SK-N-SH (cell line): ENCODE measurements around the gene LDB2. TPM values are rescaled to one million over a fixed set of nuclear protein-coding genes. Genes with fewer than 3 reads are reported as not detected.
A peak's percentile ranks its signal among the peaks of the same experiment; 100 is the strongest.

Experiments used
- CTCF ChIA-PET: fragments of 300-600, 350-600 bp; formaldehyde crosslinking; extraction: SDS; loops from one replicate; lab custom pipeline; 2021; lab: Yijun Ruan, JAX
- POLR2A ChIA-PET: fragments of 350-600 bp; sonication (Branson Sonifier 250); formaldehyde crosslinking; extraction: SDS; loops from one replicate; lab custom pipeline; 2020; ENCODE audit warnings: antibody characterized with exemption, inconsistent platforms; lab: Yijun Ruan, JAX
- DNase-seq: peaks from one replicate; pipeline ENCODE4 v3.0.0; 2012
- H2AFZ ChIP-seq: fragments of 200-600 bp; sonication (generic); 2 replicates; pipeline ENCODE4 v1.8.1; 2016; ENCODE audit warnings: antibody characterized with exemption, mild to moderate bottlenecking, low read depth
- H3F3A ChIP-seq: fragments of 200-600 bp; sonication (generic); replicated peaks from 2 replicates; pipeline ENCODE3; 2016; ENCODE audit warnings: antibody characterized with exemption, mild to moderate bottlenecking; ENCODE audit not compliant: insufficient read depth
- H3K27ac ChIP-seq, 2 experiments: fragments of 200-500 bp in 1 of 2; fragments of 200-600 bp in 1 of 2; sonication (Bioruptor generic) in 1 of 2; sonication (generic), shearing (Covaris generic) in 1 of 2; 2 replicates each; pipeline versions ENCODE4 v1.5.1 to v1.6.1; 2014 to 2016; ENCODE audit warnings: low read depth in 2 of 2, inconsistent platforms in 1 of 2, low read length in 1 of 2, mild to moderate bottlenecking in 1 of 2, mixed read lengths in 1 of 2
- H3K27me3 ChIP-seq: fragments of 200-600 bp; sonication (generic), shearing (Covaris generic); 2 replicates; pipeline ENCODE4 v1.6.1; 2016; ENCODE audit warnings: mixed run types; ENCODE audit not compliant: insufficient read depth
- H3K36me3 ChIP-seq, 2 experiments: fragments of 200-500 bp in 1 of 2; fragments of 200-600 bp in 1 of 2; sonication (Bioruptor generic) in 1 of 2; sonication (generic) in 1 of 2; replicated peaks in 1 of 2; 2 replicates each; pipeline versions ENCODE3 to v1.5.1; 2014 to 2016; ENCODE audit warnings: low read length in 1 of 2, mild to moderate bottlenecking in 1 of 2; ENCODE audit not compliant: insufficient read depth in 2 of 2, control insufficient read depth in 1 of 2
- H3K4me1 ChIP-seq, 2 experiments: fragments of 200-500 bp in 1 of 2; fragments of 200-600 bp in 1 of 2; sonication (Bioruptor generic) in 1 of 2; sonication (generic), shearing (Covaris generic) in 1 of 2; 2 replicates each; pipeline versions ENCODE4 v1.5.1 to v1.6.1; 2014 to 2016; ENCODE audit warnings: low read depth in 1 of 2, low read length in 1 of 2, mixed run types in 1 of 2; ENCODE audit not compliant: insufficient read depth in 2 of 2, control insufficient read depth in 1 of 2
- H3K4me2 ChIP-seq: fragments of 200-600 bp; sonication (generic), shearing (Covaris generic); 2 replicates; pipeline ENCODE4 v1.6.1; 2017; ENCODE audit warnings: mixed run types
- H3K4me3 ChIP-seq, 2 experiments: fragments of 200-500 bp in 1 of 2; fragments of 200-600 bp in 1 of 2; sonication (Bioruptor generic) in 1 of 2; sonication (generic), shearing (Covaris generic) in 1 of 2; 2 replicates each; pipeline versions ENCODE4 v1.5.1 to v1.8.1; 2014 to 2016; ENCODE audit warnings: low read depth in 2 of 2, inconsistent platforms in 1 of 2, low read length in 1 of 2, mild to moderate bottlenecking in 1 of 2, mixed read lengths in 1 of 2, moderate library complexity in 1 of 2
- H3K79me2 ChIP-seq: fragments of 200-600 bp; sonication (generic); 2 replicates; pipeline ENCODE4 v1.8.1; 2017; ENCODE audit warnings: mild to moderate bottlenecking; ENCODE audit not compliant: insufficient read depth
- H3K9ac ChIP-seq: fragments of 200-600 bp; sonication (generic); 2 replicates; pipeline ENCODE4 v1.6.1; 2017; ENCODE audit warnings: mixed run types
- H3K9me2 ChIP-seq: fragments of 200-600 bp; sonication (generic); 2 replicates; pipeline ENCODE4 v1.6.1; 2017; ENCODE audit warnings: mixed run types
- H3K9me3 ChIP-seq: fragments of 200-600 bp; sonication (generic); 2 replicates; pipeline ENCODE4 v1.6.1; 2017; ENCODE audit warnings: mixed run types, mild to moderate bottlenecking, moderate library complexity
- H4K20me1 ChIP-seq: fragments of 200-600 bp; sonication (generic); 2 replicates; pipeline ENCODE4 v1.6.1; 2017; ENCODE audit warnings: mild to moderate bottlenecking, mixed run types; ENCODE audit not compliant: insufficient read depth
- CHD2 ChIP-seq: fragments of 150-350 bp; IDR thresholded peaks from 2 replicates; pipeline ENCODE4 v1.6.1; 2018; ENCODE audit warnings: low read length; ENCODE audit not compliant: partially characterized antibody
- EZH2phosphoT487 ChIP-seq: fragments of 200-600 bp; sonication (generic); IDR thresholded peaks from 2 replicates; pipeline ENCODE4 v1.6.1; 2017; ENCODE audit warnings: low read depth, mixed run types, mild to moderate bottlenecking, antibody characterized with exemption, moderate library complexity, borderline replicate concordance
- FOSL2 ChIP-seq: IDR thresholded peaks from 2 replicates; pipeline ENCODE4 v1.4.0; 2012; ENCODE audit warnings: low read depth, mild to moderate bottlenecking, moderate library complexity, borderline replicate concordance
- FOXJ3 ChIP-seq: sonication (generic); formaldehyde crosslinking; IDR thresholded peaks from 2 replicates; pipeline ENCODE4 v1.5.1; 2020; ENCODE audit warnings: mild to moderate bottlenecking, missing genetic modification reagents
- FOXM1 ChIP-seq: IDR thresholded peaks from 2 replicates; pipeline ENCODE4 v1.4.0; 2012; ENCODE audit warnings: low read depth, mild to moderate bottlenecking
- JUND ChIP-seq: IDR thresholded peaks from 2 replicates; pipeline ENCODE4 v1.4.0; 2012
- MEF2A ChIP-seq: IDR thresholded peaks from 2 replicates; pipeline ENCODE4 v1.4.0; 2012; ENCODE audit warnings: low read depth, borderline replicate concordance
- NRF1 ChIP-seq: IDR thresholded peaks from 2 replicates; pipeline ENCODE4 v1.6.1; 2012; ENCODE audit warnings: low read depth, mild to moderate bottlenecking, low read length
- POLR2AphosphoS5 ChIP-seq: IDR thresholded peaks from 2 replicates; pipeline ENCODE4 v1.6.1; 2012; ENCODE audit warnings: low read depth, low read length
- RFX5 ChIP-seq: IDR thresholded peaks from 2 replicates; pipeline ENCODE4 v1.6.1; 2012; ENCODE audit warnings: mild to moderate bottlenecking, improper control_type of control experiment, low read length
- SIN3A ChIP-seq: IDR thresholded peaks from 2 replicates; pipeline ENCODE4 v1.6.1; 2012; ENCODE audit warnings: low read depth, mild to moderate bottlenecking, low read length, moderate library complexity, borderline replicate concordance
- TAF1 ChIP-seq: IDR thresholded peaks from 2 replicates; pipeline ENCODE4 v1.6.1; 2012; ENCODE audit warnings: low read depth, mild to moderate bottlenecking, low read length, moderate library complexity, borderline replicate concordance
- TEAD4 ChIP-seq: IDR thresholded peaks from 2 replicates; pipeline ENCODE4 v1.4.0; 2012; ENCODE audit warnings: mild to moderate bottlenecking, borderline replicate concordance; ENCODE audit not compliant: insufficient read depth
- YY1 ChIP-seq: IDR thresholded peaks from 2 replicates; pipeline ENCODE4 v1.4.0; 2012; ENCODE audit warnings: low read depth, mild to moderate bottlenecking
- WGBS: methylation state at CpG from one replicate; pipeline ENCODE4 v1.1.6; 2017; ENCODE audit warnings: low lambda C conversion rate; 5-methylcytosine and 5-hydroxymethylcytosine counted together
- polyA plus RNA-seq, 3 experiments: library from polyadenylated mRNA; depleted of rRNA; stranded (reverse); fragments of >200 nt; gene quantifications; 2 replicates each; pipeline ENCODE4 v1.2.3, GENCODE V29; 2012
- TF ChIP-seq, protein P1 (sequence below): IDR thresholded peaks from 2 replicates; pipeline ENCODE4; 2012
- TF ChIP-seq, protein P2 (sequence below): IDR thresholded peaks from 2 replicates; pipeline ENCODE4 v1.6.1; 2012; ENCODE audit warnings: mild to moderate bottlenecking, low read depth, low read length, moderate library complexity
- TF ChIP-seq, protein P3 (sequence below): fragments of 200-600 bp; sonication (generic); IDR thresholded peaks from 2 replicates; pipeline ENCODE4 v1.6.1; 2017; ENCODE audit warnings: antibody characterized with exemption, mild to moderate bottlenecking, moderate library complexity
- TF ChIP-seq, protein P4 (sequence below): fragments of 150-350 bp; IDR thresholded peaks from 2 replicates; pipeline ENCODE4 v1.6.1; 2017; ENCODE audit warnings: antibody characterized with exemption, low read length, low read depth, borderline replicate concordance

The LDB2 gene
- polyA plus RNA-seq, 1 of the 3 experiments (the other 2 are of a cell fraction) = 11.0 TPM

DNA sequence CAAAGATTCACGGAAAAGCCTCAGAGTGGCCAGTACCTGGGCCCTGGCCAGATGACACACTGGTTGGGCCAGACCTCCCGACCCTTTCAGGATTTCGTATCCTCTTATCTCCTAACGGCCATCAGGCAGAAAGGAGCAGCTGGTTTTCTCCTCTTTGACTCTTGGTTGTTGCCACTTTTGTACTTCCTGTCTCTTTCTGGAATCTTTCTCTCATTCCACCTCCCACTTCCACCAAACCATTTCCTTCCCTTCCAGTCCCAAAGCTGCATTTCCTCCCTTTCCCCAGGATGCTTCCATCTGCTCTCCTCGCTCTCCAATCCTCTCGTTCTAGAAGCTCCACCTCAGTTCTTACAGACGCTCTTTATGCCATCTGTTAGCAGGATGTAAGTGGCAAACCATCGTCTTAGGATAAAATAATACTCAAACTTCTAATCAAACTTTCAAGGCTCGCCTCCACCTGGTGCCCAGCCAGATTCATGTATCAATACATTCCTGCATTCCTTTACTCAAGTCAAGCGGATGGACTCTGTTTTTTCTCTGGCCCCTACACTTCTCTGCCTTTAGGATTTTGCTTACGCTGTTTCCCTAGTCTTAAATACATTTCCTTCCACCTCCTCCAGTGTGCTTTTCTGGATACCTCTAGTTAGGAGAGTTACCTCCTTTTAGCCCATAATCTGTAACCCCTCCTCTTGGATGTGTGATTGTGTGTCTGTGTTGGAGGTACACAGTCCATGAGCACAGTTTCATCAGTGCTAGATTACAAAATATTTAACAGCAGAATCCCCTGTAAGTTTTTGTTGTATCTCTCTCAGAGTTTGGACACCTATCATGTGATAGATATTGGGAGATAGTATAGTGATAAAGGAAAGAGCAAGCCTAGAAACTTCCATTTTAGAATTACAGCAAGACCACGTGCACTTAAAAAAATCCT is 70.4 kb downstream of the LDB2 start:
- peak; percentile 15 for DNase-seq

DNA sequence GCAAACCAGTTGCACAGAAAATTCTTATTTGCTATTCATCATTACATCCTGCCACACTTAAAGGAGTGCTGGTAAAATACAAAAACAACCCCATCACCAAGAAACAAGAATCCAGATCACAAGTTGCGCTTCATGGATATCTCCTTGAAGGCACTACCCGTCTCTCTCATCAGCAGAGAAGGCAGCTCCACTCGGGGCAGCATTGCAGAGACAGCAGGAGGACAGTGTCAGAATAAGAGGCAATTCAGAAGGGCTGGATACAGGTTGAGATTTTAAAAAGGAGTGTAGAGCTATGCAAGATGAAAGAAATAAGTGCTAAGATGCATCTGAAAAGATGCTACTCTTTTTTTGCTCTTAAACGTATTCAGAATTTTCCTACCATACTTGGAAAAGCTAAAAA is 71.4 kb downstream of the LDB2 start:
- H3K27me3 ChIP-seq = no peaks in the 10 kb centered on the region
- POLR2A ChIA-PET = no interaction called here
- no peak for TF ChIP-seq RFX5
- TF ChIP-seq TEAD4 = no peak
- TF ChIP-seq, protein P1, sequence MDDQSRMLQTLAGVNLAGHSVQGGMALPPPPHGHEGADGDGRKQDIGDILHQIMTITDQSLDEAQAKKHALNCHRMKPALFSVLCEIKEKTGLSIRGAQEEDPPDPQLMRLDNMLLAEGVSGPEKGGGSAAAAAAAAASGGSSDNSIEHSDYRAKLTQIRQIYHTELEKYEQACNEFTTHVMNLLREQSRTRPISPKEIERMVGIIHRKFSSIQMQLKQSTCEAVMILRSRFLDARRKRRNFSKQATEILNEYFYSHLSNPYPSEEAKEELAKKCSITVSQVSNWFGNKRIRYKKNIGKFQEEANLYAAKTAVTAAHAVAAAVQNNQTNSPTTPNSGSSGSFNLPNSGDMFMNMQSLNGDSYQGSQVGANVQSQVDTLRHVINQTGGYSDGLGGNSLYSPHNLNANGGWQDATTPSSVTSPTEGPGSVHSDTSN = no peak
- no peak for TF ChIP-seq FOXJ3 (CRISPR knock-in tag)
- no peak for TF ChIP-seq FOXM1
- TF ChIP-seq NRF1 = no peak
- TF ChIP-seq, protein P2, sequence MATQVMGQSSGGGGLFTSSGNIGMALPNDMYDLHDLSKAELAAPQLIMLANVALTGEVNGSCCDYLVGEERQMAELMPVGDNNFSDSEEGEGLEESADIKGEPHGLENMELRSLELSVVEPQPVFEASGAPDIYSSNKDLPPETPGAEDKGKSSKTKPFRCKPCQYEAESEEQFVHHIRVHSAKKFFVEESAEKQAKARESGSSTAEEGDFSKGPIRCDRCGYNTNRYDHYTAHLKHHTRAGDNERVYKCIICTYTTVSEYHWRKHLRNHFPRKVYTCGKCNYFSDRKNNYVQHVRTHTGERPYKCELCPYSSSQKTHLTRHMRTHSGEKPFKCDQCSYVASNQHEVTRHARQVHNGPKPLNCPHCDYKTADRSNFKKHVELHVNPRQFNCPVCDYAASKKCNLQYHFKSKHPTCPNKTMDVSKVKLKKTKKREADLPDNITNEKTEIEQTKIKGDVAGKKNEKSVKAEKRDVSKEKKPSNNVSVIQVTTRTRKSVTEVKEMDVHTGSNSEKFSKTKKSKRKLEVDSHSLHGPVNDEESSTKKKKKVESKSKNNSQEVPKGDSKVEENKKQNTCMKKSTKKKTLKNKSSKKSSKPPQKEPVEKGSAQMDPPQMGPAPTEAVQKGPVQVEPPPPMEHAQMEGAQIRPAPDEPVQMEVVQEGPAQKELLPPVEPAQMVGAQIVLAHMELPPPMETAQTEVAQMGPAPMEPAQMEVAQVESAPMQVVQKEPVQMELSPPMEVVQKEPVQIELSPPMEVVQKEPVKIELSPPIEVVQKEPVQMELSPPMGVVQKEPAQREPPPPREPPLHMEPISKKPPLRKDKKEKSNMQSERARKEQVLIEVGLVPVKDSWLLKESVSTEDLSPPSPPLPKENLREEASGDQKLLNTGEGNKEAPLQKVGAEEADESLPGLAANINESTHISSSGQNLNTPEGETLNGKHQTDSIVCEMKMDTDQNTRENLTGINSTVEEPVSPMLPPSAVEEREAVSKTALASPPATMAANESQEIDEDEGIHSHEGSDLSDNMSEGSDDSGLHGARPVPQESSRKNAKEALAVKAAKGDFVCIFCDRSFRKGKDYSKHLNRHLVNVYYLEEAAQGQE = no peak
- no peak for TF ChIP-seq MEF2A
- no peak for TF ChIP-seq JUND
- TF ChIP-seq, protein P3, sequence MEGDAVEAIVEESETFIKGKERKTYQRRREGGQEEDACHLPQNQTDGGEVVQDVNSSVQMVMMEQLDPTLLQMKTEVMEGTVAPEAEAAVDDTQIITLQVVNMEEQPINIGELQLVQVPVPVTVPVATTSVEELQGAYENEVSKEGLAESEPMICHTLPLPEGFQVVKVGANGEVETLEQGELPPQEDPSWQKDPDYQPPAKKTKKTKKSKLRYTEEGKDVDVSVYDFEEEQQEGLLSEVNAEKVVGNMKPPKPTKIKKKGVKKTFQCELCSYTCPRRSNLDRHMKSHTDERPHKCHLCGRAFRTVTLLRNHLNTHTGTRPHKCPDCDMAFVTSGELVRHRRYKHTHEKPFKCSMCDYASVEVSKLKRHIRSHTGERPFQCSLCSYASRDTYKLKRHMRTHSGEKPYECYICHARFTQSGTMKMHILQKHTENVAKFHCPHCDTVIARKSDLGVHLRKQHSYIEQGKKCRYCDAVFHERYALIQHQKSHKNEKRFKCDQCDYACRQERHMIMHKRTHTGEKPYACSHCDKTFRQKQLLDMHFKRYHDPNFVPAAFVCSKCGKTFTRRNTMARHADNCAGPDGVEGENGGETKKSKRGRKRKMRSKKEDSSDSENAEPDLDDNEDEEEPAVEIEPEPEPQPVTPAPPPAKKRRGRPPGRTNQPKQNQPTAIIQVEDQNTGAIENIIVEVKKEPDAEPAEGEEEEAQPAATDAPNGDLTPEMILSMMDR = no peak
- TF ChIP-seq TAF1 = no peak
- TF ChIP-seq CHD2 = no peak

More for the DNA sequence above, 70.4 kb downstream of the LDB2 start:
- H4K20me1 ChIP-seq = no peaks in the 10 kb centered on the region
- no peaks in the 10 kb centered on the region for H3K36me3 ChIP-seq
- POLR2A ChIA-PET = no interaction called here
- H3K9me2 ChIP-seq = no peaks in the 10 kb centered on the region
- H3K27ac ChIP-seq = no peak overlapping the region
- WGBS = 83% methylated on average over 12 of the region's 12 CpGs
- no peak overlapping the region for H3K4me2 ChIP-seq
- H3F3A ChIP-seq = no peaks in the 10 kb centered on the region
- no peaks in the 10 kb centered on the region for H3K79me2 ChIP-seq
- no peak overlapping the region for H2AFZ ChIP-seq
- H3K9me3 ChIP-seq = no peaks in the 10 kb centered on the region
- no peak overlapping the region for H3K9ac ChIP-seq
- CTCF ChIA-PET = interaction anchor here (0.6 to 0.7 kb wide), 2 partner anchors 185 to 248 kb away, joined by 3 read pairs; no protein-coding TSS in a partner anchor
- H3K4me1 ChIP-seq = no peaks in the 10 kb centered on the region
- TF ChIP-seq, protein P4, sequence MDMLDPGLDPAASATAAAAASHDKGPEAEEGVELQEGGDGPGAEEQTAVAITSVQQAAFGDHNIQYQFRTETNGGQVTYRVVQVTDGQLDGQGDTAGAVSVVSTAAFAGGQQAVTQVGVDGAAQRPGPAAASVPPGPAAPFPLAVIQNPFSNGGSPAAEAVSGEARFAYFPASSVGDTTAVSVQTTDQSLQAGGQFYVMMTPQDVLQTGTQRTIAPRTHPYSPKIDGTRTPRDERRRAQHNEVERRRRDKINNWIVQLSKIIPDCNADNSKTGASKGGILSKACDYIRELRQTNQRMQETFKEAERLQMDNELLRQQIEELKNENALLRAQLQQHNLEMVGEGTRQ = no peak
- TF ChIP-seq POLR2AphosphoS5 (no peak), EZH2phosphoT487 (no peak), YY1 (no peak), FOXM1 (no peak), SIN3A (no peak), FOSL2 (no peak)
- TF ChIP-seq, protein P1 = no peak
- H3K27me3 ChIP-seq = no peaks in the 10 kb centered on the region
- no peak overlapping the region for H3K4me3 ChIP-seq

More for the DNA sequence above, 71.4 kb downstream of the LDB2 start:
- no peak overlapping the region for H3K9ac ChIP-seq
- no peak for DNase-seq
- no peak overlapping the region for H3K4me2 ChIP-seq
- WGBS = 63% methylated on average over 4 of the region's 4 CpGs
- H3K9me3 ChIP-seq = no peaks in the 10 kb centered on the region
- no peak overlapping the region for H3K4me3 ChIP-seq
- H3K36me3 ChIP-seq = no peaks in the 10 kb centered on the region
- H4K20me1 ChIP-seq = no peaks in the 10 kb centered on the region
- no peak overlapping the region for H2AFZ ChIP-seq
- no peaks in the 10 kb centered on the region for H3K9me2 ChIP-seq
- no peaks in the 10 kb centered on the region for H3K4me1 ChIP-seq
- no peak overlapping the region for H3K27ac ChIP-seq
- no peaks in the 10 kb centered on the region for H3K79me2 ChIP-seq
- no peaks in the 10 kb centered on the region for H3F3A ChIP-seq
- CTCF ChIA-PET = interaction anchor here (0.6 to 0.7 kb wide), 2 partner anchors 184 to 249 kb away, joined by 3 read pairs; no protein-coding TSS in a partner anchor
